Fibroblast of lung (primary cell): ENCODE data around the gene CST7. TPM values are rescaled to one million over a fixed set of nuclear protein-coding genes. Genes with fewer than 3 reads are reported as not detected.

Experiments used
- DNase-seq, 2 donors: peaks; one replicate each; pipeline versions ENCODE4 v3.0.0 to v3.0.0-alpha.2; 2010; ENCODE audit warnings: low read depth in 2 of 2
- H2AFZ ChIP-seq: 2 replicates; pipeline ENCODE4 v1.5.1; 2012; ENCODE audit warnings: low read length, control low read depth, inconsistent platforms
- H3K27ac ChIP-seq: 2 replicates; pipeline ENCODE4 v1.5.1; 2011; ENCODE audit warnings: low read length, control low read depth; ENCODE audit not compliant: insufficient read depth
- H3K27me3 ChIP-seq: 2 replicates; pipeline ENCODE4 v1.5.1; 2011; ENCODE audit warnings: mild to moderate bottlenecking, low read length; ENCODE audit not compliant: control insufficient read depth, insufficient read depth
- H3K36me3 ChIP-seq: 2 replicates; pipeline ENCODE4 v1.5.1; 2011; ENCODE audit warnings: low read length; ENCODE audit not compliant: control insufficient read depth, insufficient read depth
- H3K4me1 ChIP-seq: 2 replicates; pipeline ENCODE4 v1.5.1; 2011; ENCODE audit warnings: low read length; ENCODE audit not compliant: control insufficient read depth, insufficient read depth; ENCODE audit errors: extremely low read depth
- H3K4me2 ChIP-seq: 2 replicates; pipeline ENCODE4 v1.5.1; 2011; ENCODE audit warnings: low read length, control low read depth; ENCODE audit not compliant: insufficient read depth; ENCODE audit errors: extremely low read depth
- H3K4me3 ChIP-seq, 4 experiments: fragments of 200-600 bp in 1 of 4; sonication (generic) in 1 of 4; replicated peaks in 1 of 4; 2 replicates each; pipeline ENCODE4 v1.5.1; 2011 to 2016; ENCODE audit warnings: low read length in 4 of 4, low read depth in 3 of 4, mild to moderate bottlenecking in 3 of 4, control low read depth in 2 of 4, inconsistent platforms in 1 of 4, mixed read lengths in 1 of 4; ENCODE audit not compliant: insufficient read depth in 1 of 4; ENCODE audit errors: control extremely low read depth in 1 of 4
- H3K79me2 ChIP-seq: 2 replicates; pipeline ENCODE4 v1.5.1; 2012; ENCODE audit warnings: mild to moderate bottlenecking, low read length, inconsistent platforms; ENCODE audit not compliant: control insufficient read depth, insufficient read depth
- H3K9ac ChIP-seq: 2 replicates; pipeline ENCODE4 v1.5.1; 2011; ENCODE audit warnings: mild to moderate bottlenecking, low read length, control low read depth; ENCODE audit not compliant: insufficient read depth
- H3K9me3 ChIP-seq: 2 replicates; pipeline ENCODE4 v1.5.1; 2012; ENCODE audit warnings: low read depth, low read length; ENCODE audit not compliant: control insufficient read depth, insufficient read depth
- H4K20me1 ChIP-seq: 2 replicates; pipeline ENCODE4 v1.5.1; 2011; ENCODE audit warnings: low read length; ENCODE audit not compliant: control insufficient read depth, insufficient read depth; ENCODE audit errors: extremely low read depth
- EZH2 ChIP-seq: IDR thresholded peaks from 2 replicates; pipeline ENCODE4 v1.5.1; 2012; ENCODE audit warnings: low read length, control low read depth, mild to moderate bottlenecking; ENCODE audit errors: missing control alignments
- polyA plus RNA-seq, 2 donors: library from polyadenylated mRNA; depleted of rRNA in 1 of 2; stranded (reverse) in 1 of 2; unstranded in 1 of 2; fragments of >200 nt; gene quantifications; 2 replicates each; pipeline ENCODE4 v1.2.1, GENCODE V29; 2011 to 2012; ENCODE audit warnings: missing spikeins in 1 of 2
- total RNA-seq: library from RNA; depleted of rRNA; stranded (reverse); fragments of >200 nt; gene quantifications from 2 replicates; pipeline ENCODE4 v1.2.1, GENCODE V29; 2014
- TF ChIP-seq, protein P1 (sequence below), 2 donors: IDR thresholded peaks in 1 of 2; conservative IDR thresholded peaks in 1 of 2; 1 replicate in 1 of 2; 2 replicates in 1 of 2; pipeline ENCODE4 v1.5.1; 2011 to 2012; ENCODE audit warnings: low read length in 2 of 2, control low read depth in 1 of 2, inconsistent platforms in 1 of 2, low read depth in 1 of 2, mild to moderate bottlenecking in 1 of 2

Gene CST7
- total and polyA plus RNA-seq, 2 donors (not counting 1 experiment from before 2014, with no cell fraction given): not detected

DNA sequence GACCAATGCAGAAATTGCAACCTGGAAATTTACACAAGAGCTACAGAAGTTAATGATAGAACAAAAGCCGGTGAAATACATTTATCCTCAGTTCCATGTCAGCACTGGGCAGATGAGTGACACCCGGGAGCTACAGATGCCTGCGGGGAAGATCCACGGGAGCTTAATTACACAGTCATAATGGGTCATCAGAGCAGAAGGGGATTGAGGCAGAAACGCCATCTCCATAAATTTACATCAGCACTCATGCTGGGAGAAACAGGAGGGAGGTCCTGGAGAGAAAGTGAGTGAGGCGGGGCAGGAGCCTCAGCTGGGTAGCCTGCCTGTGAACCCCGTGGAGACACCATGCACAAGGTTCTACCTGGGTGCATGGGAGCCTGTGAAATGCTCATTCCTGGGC is 37.6 kb upstream of the CST7 start:
- DNase-seq: no peak
- no peaks in the 10 kb centered on the region for H3K4me1 ChIP-seq
- TF ChIP-seq, protein P1, sequence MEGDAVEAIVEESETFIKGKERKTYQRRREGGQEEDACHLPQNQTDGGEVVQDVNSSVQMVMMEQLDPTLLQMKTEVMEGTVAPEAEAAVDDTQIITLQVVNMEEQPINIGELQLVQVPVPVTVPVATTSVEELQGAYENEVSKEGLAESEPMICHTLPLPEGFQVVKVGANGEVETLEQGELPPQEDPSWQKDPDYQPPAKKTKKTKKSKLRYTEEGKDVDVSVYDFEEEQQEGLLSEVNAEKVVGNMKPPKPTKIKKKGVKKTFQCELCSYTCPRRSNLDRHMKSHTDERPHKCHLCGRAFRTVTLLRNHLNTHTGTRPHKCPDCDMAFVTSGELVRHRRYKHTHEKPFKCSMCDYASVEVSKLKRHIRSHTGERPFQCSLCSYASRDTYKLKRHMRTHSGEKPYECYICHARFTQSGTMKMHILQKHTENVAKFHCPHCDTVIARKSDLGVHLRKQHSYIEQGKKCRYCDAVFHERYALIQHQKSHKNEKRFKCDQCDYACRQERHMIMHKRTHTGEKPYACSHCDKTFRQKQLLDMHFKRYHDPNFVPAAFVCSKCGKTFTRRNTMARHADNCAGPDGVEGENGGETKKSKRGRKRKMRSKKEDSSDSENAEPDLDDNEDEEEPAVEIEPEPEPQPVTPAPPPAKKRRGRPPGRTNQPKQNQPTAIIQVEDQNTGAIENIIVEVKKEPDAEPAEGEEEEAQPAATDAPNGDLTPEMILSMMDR (conservative IDR thresholded peaks at IDR 0.05 in 1 of 2, IDR thresholded peaks at IDR 0.05 in 1 of 2; ENCODE audit: low read depth in 1 of 2, low read length in 2 of 2): no peak
- TF ChIP-seq EZH2: no peak
- no peak overlapping the region for H3K9ac ChIP-seq
- H3K36me3 ChIP-seq: no peaks in the 10 kb centered on the region
- H3K27ac ChIP-seq: no peak overlapping the region
- H2AFZ ChIP-seq: no peak overlapping the region
- H3K9me3 ChIP-seq: no peaks in the 10 kb centered on the region
- no peak overlapping the region for H3K4me2 ChIP-seq
- no peaks in the 10 kb centered on the region for H4K20me1 ChIP-seq
- no peaks in the 10 kb centered on the region for H3K27me3 ChIP-seq
- H3K79me2 ChIP-seq: no peaks in the 10 kb centered on the region
- H3K4me3 ChIP-seq: no peak overlapping the region

DNA sequence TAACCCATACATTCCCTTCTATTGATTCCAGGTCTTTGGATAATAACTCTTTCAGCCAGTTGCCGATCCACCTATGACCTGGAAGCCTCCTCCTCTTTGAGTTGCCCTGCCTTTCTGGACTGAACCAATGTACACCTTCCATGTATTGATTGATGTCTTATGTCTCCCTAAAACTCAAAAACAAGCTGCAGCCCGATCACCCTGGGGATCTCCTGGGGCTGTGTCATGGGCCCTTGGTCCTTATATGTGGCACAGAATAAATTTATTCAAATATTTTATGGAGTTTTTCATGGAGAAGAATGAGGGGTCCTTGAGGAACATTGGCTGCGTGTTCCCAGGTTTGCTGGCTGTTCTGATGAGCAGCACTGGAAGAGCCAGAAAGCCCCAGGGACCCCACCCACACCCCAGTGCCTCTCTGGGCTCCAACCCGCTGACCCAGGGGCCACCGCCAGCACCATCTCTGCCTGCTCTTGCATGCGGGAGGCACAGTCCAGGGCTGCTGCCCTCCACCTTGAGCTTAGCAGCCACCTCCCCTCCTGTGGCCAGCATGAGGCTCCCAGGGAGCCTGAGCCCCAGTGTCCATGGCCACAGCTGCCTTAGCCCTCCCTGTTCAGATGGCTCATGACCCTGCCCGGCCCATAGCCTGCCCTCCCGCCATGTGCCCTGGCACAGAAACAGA is 36.5 kb upstream of the CST7 start:
- H3K9ac ChIP-seq: no peak overlapping the region
- no peak for TF ChIP-seq EZH2
- TF ChIP-seq, protein P1 (conservative IDR thresholded peaks at IDR 0.05 in 1 of 2, IDR thresholded peaks at IDR 0.05 in 1 of 2; ENCODE audit: low read depth in 1 of 2, low read length in 2 of 2): no peak
- no peaks in the 10 kb centered on the region for H3K4me1 ChIP-seq
- H4K20me1 ChIP-seq: no peaks in the 10 kb centered on the region
- no peaks in the 10 kb centered on the region for H3K79me2 ChIP-seq
- no peak overlapping the region for H3K4me3 ChIP-seq
- no peaks in the 10 kb centered on the region for H3K27me3 ChIP-seq
- no peaks in the 10 kb centered on the region for H3K9me3 ChIP-seq
- H3K36me3 ChIP-seq: no peaks in the 10 kb centered on the region
- H3K27ac ChIP-seq: no peak overlapping the region
- DNase-seq: no peak
- H3K4me2 ChIP-seq: no peak overlapping the region
- H2AFZ ChIP-seq: no peak overlapping the region

DNA sequence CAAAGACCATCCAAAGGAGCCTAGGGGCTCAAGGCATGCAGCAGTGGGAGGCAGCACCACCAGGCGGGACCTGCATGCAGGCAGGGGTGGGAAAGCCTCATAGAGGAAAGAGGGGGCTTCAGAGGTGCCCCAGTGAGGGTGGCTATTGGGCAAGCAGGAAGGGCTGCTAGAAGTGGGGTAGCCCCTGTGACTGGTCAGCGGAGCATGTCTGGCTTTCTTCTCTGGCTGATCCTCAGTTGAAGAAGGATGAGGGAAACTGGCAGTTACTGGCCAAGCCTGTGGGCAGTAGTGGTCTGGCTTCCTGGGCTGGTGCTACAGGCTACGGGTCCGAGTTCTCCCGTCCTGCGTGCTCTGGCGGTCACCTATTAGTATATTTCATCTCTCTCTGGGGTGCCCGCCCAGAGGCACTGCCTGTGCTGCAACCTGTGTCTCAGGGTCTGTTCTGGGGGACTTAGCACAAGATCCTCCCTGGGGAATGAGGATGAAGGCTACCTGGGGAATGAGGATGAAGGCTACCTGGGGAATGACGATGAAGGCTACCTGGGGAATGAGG is 35.9 kb upstream of the CST7 start:
- no peak overlapping the region for H3K27ac ChIP-seq
- no peaks in the 10 kb centered on the region for H3K4me1 ChIP-seq
- no peak overlapping the region for H2AFZ ChIP-seq
- DNase-seq: no peak
- no peaks in the 10 kb centered on the region for H4K20me1 ChIP-seq
- no peaks in the 10 kb centered on the region for H3K36me3 ChIP-seq
- no peak overlapping the region for H3K4me3 ChIP-seq
- TF ChIP-seq, protein P1 (conservative IDR thresholded peaks at IDR 0.05 in 1 of 2, IDR thresholded peaks at IDR 0.05 in 1 of 2; ENCODE audit: low read depth in 1 of 2, low read length in 2 of 2): no peak
- TF ChIP-seq EZH2: no peak
- no peak overlapping the region for H3K9ac ChIP-seq
- no peaks in the 10 kb centered on the region for H3K27me3 ChIP-seq
- H3K79me2 ChIP-seq: no peaks in the 10 kb centered on the region
- H3K4me2 ChIP-seq: no peak overlapping the region
- H3K9me3 ChIP-seq: no peaks in the 10 kb centered on the region
